ENCODE measurements around the gene TNFRSF1A. TPM values are rescaled to one million over a fixed set of nuclear protein-coding genes. Genes with fewer than 3 reads are reported as not detected.

The TNFRSF1A gene
- total RNA-seq, 1 experiment from 2014 or later = 103 TPM

DNA sequence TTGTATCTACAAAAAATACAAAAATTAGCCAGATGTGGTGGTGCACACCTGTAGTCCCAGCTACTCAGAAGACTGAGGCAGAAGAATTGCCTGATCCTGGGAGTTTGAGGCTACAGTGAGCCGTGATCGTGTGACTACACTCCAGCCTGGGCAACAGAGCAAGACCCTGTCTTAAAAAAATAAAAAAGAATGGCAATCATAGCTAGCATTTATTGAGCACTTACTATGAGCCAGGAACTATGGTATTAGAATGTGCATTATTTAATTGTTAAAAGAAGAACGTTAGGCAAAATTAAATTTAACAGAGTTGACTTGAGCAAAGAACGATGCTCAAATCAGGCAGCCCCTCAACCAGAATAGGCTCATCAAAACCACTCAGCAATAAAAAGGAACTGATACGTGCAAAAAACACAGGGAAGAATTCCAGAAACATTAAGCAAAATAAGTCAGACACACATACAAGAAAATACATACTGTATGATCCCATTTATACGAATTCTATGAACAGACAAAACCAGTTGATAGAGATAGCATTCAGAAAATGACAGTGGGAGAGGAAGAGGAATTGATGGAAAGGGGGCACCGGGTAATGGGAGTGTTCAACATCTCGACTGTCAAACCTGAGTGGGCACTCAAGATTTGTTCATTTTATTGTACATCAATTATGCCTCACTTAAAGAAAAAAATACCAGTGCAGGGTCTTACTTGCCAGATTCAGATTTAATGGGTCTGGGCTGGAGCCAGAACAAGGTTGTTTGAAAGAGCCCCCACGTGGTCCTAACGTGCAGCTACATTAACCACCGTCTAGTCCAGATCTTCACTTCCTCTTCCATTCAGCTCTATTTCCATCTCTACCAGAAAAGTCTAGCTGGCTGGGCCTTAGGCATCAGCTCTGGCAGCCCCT is 25.4 kb upstream of the TNFRSF1A start:
- ChIA-PET POLR2A (interaction anchor here (0.6 to 7.5 kb wide), 11 partner anchors 8 to 55 kb away, joined by 3 to 116 read pairs (median 4); partner anchors contain the start of genes SCNN1A and TNFRSF1A), CTCF (interaction anchor here (0.6 to 1.5 kb wide), 9 partner anchors 14 to 292 kb away, joined by 3 to 5 read pairs (median 4); no protein-coding TSS in a partner anchor)
- Mint-ChIP-seq H3K36me3 (ENCODE audit: insufficient read depth, unreplicated experiment) (peaks cover 83% of the 10 kb centered on the region), H3K4me1 (ENCODE audit: insufficient read depth, unreplicated experiment) (peaks cover 43% of the 10 kb centered on the region), H3K27me3 (ENCODE audit: insufficient read depth, unreplicated experiment) (no peaks in the 10 kb centered on the region), H3K4me3 (ENCODE audit: unreplicated experiment) (no peak overlapping the region), H3K9me3 (ENCODE audit: unreplicated experiment) (no peaks in the 10 kb centered on the region), H3K27ac (ENCODE audit: low read depth, unreplicated experiment) (no peak overlapping the region)
- DNase-seq (ENCODE audit: unreplicated experiment) = no peak
- BruUV-seq (replicated peaks) = no TSS peak
- TF ChIP-seq, protein P1, sequence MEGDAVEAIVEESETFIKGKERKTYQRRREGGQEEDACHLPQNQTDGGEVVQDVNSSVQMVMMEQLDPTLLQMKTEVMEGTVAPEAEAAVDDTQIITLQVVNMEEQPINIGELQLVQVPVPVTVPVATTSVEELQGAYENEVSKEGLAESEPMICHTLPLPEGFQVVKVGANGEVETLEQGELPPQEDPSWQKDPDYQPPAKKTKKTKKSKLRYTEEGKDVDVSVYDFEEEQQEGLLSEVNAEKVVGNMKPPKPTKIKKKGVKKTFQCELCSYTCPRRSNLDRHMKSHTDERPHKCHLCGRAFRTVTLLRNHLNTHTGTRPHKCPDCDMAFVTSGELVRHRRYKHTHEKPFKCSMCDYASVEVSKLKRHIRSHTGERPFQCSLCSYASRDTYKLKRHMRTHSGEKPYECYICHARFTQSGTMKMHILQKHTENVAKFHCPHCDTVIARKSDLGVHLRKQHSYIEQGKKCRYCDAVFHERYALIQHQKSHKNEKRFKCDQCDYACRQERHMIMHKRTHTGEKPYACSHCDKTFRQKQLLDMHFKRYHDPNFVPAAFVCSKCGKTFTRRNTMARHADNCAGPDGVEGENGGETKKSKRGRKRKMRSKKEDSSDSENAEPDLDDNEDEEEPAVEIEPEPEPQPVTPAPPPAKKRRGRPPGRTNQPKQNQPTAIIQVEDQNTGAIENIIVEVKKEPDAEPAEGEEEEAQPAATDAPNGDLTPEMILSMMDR (IDR thresholded peaks at IDR 0.05; ENCODE audit: unreplicated experiment) = no peak
- intact Hi-C loops (cut with micrococcal nuclease) = no loop called here

DNA sequence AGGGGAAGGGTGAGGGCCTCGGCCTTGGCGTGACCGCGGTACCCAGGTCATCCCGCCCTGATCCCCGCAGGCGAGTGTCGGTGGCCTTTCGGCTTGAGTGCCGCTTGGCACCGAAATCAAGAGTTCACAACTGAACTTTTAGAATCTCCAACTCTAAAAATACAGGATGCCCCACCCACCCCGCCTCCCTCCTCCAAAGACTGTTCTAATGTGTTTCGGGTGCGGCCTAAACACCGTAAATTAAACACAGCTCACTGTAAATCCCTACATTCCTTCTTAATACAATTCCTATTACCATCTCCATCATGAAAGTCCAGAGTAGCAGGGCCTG is 22.1 kb upstream of the TNFRSF1A start:
- peak overlapping the region; percentile 63 for H3K4me3 Mint-ChIP-seq (ENCODE audit: unreplicated experiment)
- H3K27ac Mint-ChIP-seq (ENCODE audit: low read depth, unreplicated experiment) = peak overlapping the region; percentile 67
- H3K27me3 Mint-ChIP-seq (ENCODE audit: insufficient read depth, unreplicated experiment) = no peaks in the 10 kb centered on the region
- CTCF ChIA-PET = interaction anchor here (0.7 to 1.1 kb wide), 6 partner anchors 8 to 131 kb away, joined by 3 to 4 read pairs (median 4); no protein-coding TSS in a partner anchor
- POLR2A ChIA-PET = interaction anchor here (0.7 to 7.5 kb wide), 10 partner anchors 8 to 1230 kb away, joined by 3 to 116 read pairs (median 10); partner anchors contain the start of genes LTBR, SCNN1A and TNFRSF1A
- peak; percentile 56 for DNase-seq (ENCODE audit: unreplicated experiment)
- H3K9me3 Mint-ChIP-seq (ENCODE audit: unreplicated experiment) = no peaks in the 10 kb centered on the region
- no TSS peak for BruUV-seq (replicated peaks)
- intact Hi-C loops (cut with micrococcal nuclease) = no loop called here
- peaks cover 33% of the 10 kb centered on the region for H3K4me1 Mint-ChIP-seq (ENCODE audit: insufficient read depth, unreplicated experiment)
- TF ChIP-seq, protein P1 (IDR thresholded peaks at IDR 0.05; ENCODE audit: unreplicated experiment) = no peak
- H3K36me3 Mint-ChIP-seq (ENCODE audit: insufficient read depth, unreplicated experiment) = peaks cover 83% of the 10 kb centered on the region

DNA sequence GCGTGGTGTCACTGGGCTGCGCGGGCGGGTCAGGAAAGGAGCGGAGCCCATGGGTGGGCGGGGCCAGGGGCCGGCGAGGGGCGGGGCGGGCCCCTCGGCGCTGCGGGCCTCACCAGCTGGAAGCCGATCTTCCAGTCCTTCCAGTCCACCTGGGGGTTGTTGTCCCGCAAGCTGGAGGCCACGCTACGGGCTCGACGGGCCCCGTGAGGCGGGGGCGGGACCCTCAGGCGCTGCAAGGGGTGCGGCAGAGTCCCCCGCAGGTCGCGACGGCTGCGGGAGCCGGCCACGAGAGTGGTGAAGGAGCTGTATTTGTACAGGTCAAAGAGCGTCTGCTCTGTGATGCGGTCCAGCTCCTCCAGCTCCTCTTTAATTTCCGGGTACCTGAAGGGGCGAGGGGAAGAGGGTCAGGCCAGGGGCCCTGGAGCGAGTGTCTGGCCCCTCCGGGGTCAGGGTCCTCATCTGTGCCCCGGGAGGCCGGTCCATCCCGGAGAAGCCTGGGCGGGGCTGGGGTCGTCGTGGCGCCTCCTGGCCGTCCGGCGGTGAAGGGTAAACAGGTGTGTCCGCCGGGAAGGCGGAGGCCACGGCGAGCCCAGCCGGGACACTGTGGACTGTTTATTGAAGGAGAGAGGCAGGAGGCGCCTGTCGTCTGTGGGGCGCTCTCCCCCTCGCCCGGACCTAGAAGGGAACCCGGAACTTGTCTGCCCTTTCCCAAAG is 21.6 kb upstream of the TNFRSF1A start:
- Mint-ChIP-seq H3K9me3 (ENCODE audit: unreplicated experiment) (no peaks in the 10 kb centered on the region), H3K36me3 (ENCODE audit: insufficient read depth, unreplicated experiment) (peaks cover 83% of the 10 kb centered on the region), H3K27me3 (ENCODE audit: insufficient read depth, unreplicated experiment) (no peaks in the 10 kb centered on the region), H3K4me3 (ENCODE audit: unreplicated experiment) (peak overlapping the region; percentile 63), H3K27ac (ENCODE audit: low read depth, unreplicated experiment) (peak overlapping the region; percentile 67), H3K4me1 (ENCODE audit: insufficient read depth, unreplicated experiment) (peaks cover 28% of the 10 kb centered on the region)
- no TSS peak for BruUV-seq (replicated peaks)
- intact Hi-C loops (cut with micrococcal nuclease) = no loop called here
- TF ChIP-seq, protein P1 (IDR thresholded peaks at IDR 0.05; ENCODE audit: unreplicated experiment) = no peak
- POLR2A ChIA-PET = interaction anchor here (1.2 to 7.5 kb wide), 10 partner anchors 8 to 75 kb away, joined by 3 to 116 read pairs (median 11); partner anchors contain the start of genes LTBR, SCNN1A and TNFRSF1A
- peak; percentile 61 for DNase-seq (ENCODE audit: unreplicated experiment)
- CTCF ChIA-PET = interaction anchor here (0.5 to 1.2 kb wide), 10 partner anchors 9 to 132 kb away, joined by 3 to 5 read pairs (median 4); no protein-coding TSS in a partner anchor

DNA sequence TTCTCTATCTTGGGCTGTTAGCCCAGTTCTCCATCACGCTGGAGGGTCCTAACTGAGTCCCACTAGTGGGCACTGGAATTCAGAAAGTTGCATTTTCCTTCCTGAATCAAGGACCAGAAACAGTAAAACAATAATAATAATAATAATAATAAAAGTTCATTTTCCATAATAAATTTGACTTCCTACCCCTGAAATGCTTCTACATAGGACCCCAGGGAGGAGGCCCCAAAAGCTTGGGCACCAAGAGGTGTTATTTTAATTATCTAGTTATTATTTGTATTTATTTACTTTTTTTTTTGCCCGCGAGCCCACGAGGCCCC is 21.1 kb upstream of the TNFRSF1A start:
- no peak for DNase-seq (ENCODE audit: unreplicated experiment)
- Mint-ChIP-seq H3K36me3 (ENCODE audit: insufficient read depth, unreplicated experiment) (peaks cover 83% of the 10 kb centered on the region), H3K4me3 (ENCODE audit: unreplicated experiment) (no peak overlapping the region), H3K27me3 (ENCODE audit: insufficient read depth, unreplicated experiment) (no peaks in the 10 kb centered on the region), H3K9me3 (ENCODE audit: unreplicated experiment) (no peaks in the 10 kb centered on the region), H3K4me1 (ENCODE audit: insufficient read depth, unreplicated experiment) (peaks cover 27% of the 10 kb centered on the region), H3K27ac (ENCODE audit: low read depth, unreplicated experiment) (no peak overlapping the region)
- CTCF ChIA-PET = interaction anchor here (0.5 to 1.2 kb wide), 9 partner anchors 9 to 149 kb away, joined by 3 to 5 read pairs (median 4); no protein-coding TSS in a partner anchor
- TF ChIP-seq, protein P1 (IDR thresholded peaks at IDR 0.05; ENCODE audit: unreplicated experiment) = no peak
- no TSS peak for BruUV-seq (replicated peaks)
- intact Hi-C loops (cut with micrococcal nuclease) = no loop called here
- POLR2A ChIA-PET = interaction anchor here (0.7 to 7.5 kb wide), 10 partner anchors 12 to 583 kb away, joined by 3 to 116 read pairs (median 11); partner anchors contain the start of genes LTBR, SCNN1A and TNFRSF1A
